ENCODE data around the gene TANC1. TPM values are rescaled to one million over a fixed set of nuclear protein-coding genes. Genes with fewer than 3 reads are reported as not detected.

TANC1 gene
- total RNA-seq, 2 experiments from 2014 or later, result 0.15 to 0.25 TPM

DNA sequence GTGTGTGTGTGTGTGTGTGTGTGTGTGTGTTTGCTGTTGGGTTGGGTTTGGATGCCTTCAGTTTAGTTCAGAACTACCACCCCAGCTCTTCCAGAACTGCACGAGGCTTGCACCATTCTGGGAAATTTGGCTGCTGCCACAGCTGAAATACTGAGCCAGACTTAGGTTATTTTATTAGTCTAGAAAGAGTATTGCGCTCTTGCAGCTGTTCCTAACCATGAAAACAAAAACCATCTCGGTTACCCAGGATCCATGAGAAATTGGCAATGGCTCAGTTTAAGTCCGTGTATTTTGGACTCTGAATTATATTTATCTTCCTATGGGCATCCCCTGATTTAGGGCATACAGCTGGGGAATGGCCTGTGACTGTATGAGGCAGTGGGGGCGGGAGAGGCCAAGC, 83.2 kb downstream of the TANC1 start:
- CTCF ChIA-PET, result no interaction called here

DNA sequence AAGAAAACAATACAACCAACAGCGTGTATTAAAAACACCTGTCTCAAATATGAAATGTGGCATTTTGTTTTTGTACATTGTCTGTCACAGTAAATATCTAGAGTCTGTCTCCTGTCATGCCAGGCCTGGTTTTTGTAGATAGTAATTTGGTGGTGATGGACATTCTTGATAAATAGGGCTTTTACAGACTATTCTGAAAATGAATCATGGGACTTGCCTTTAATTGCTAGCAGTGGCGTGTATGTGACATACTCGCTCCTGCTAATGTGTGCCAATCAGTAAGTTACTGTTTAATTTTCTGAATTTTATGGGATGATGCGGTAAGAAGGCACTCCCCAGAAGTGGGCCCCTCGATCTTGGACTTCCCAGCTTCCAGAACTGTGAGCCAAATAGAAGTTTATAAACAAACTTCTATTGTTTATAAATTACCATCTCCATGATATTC, 83.7 kb downstream of the TANC1 start:
- ChIA-PET POLR2A (no interaction called here), CTCF (no interaction called here)

More for the DNA sequence above, 83.2 kb downstream of the TANC1 start:
- POLR2A ChIA-PET, result no interaction called here

- CTCF ChIA-PET, result no interaction called here
- POLR2A ChIA-PET, result no interaction called here
Measured at GRCh38 chr2:159053161-159054031, 85.0 kb downstream of the TANC1 start.

DNA sequence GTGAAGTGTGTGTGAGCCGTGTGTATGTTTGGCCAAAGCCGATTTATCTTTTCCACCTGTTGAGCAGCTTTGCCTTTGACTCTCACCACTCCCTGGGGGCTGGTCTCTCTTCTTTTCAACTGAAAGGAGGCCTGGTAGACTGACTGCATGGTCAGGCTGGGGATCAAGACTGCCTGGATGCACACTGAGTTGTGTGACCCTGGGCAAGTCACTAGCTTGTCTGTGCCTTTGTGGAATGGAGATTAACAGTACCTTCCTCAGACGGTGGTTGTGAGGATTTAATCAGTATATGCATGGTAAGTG, 85.5 kb downstream of the TANC1 start:
- ChIA-PET POLR2A (no interaction called here), CTCF (no interaction called here)

DNA sequence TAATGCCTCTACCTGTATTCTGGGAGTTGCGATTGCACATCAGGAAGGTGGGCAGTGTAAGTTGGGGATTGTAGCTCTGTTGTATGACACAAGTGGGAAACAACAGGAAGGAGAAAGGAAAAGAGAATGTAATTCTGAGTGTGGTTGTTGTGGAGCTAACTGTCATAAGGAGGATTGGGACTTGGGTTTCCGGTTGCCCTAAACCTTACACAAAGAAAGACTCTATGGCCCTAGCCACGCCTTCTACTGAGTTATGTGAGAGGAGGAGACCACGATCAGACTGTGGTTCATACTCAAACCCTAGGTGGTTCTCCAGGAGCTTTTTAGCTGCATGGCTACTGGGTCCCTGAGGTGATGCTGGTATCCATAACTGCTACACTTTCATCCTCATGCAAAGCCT, 86.5 kb downstream of the TANC1 start:
- CTCF ChIA-PET, result no interaction called here
- POLR2A ChIA-PET, result no interaction called here

GRCh38 chr2:159060518-159060917, 92.1 kb downstream of the TANC1 start:
- ChIA-PET CTCF (no interaction called here), POLR2A (no interaction called here)

DNA sequence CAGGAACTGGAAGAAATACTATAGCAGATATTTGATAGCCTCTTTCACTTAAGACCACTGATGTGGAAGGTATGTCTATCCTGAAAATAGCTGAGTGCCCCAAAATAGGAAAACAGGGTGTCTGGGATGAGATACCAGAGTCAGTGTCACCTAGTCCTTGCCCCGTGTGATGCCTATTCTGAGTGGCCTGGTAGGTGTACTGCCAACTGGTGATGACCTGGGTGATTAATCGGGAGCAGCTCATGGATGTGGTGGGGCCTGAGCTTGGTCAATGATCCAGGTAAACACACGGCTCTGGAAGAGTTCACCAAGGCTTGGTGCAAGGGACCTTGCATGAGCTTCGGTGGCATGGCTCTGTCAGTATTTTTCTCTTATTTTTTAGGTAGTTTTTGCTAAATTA, 95.2 kb downstream of the TANC1 start:
- CTCF ChIA-PET, result no interaction called here
- POLR2A ChIA-PET, result no interaction called here

GRCh38 chr2:159064446-159065301, 96.2 kb downstream of the TANC1 start:
- CTCF ChIA-PET, result no interaction called here

GRCh38 chr2:159065313-159065712, 96.9 kb downstream of the TANC1 start:
- POLR2A ChIA-PET, result no interaction called here
- CTCF ChIA-PET, result interaction anchor here (0.6 kb wide), 1 partner anchor 177 kb away, joined by 3 read pairs; no protein-coding TSS in a partner anchor

More at GRCh38 chr2:159064446-159065301, 96.2 kb downstream of the TANC1 start:
- POLR2A ChIA-PET, result no interaction called here

GRCh38 chr2:159065891-159066290, 97.5 kb downstream of the TANC1 start:
- POLR2A ChIA-PET, result no interaction called here
- CTCF ChIA-PET, result interaction anchor here (0.6 kb wide), 1 partner anchor 177 kb away, joined by 3 read pairs; no protein-coding TSS in a partner anchor

GRCh38 chr2:159066541-159067156, 98.2 kb downstream of the TANC1 start:
- ChIA-PET CTCF (no interaction called here), POLR2A (no interaction called here)

DNA sequence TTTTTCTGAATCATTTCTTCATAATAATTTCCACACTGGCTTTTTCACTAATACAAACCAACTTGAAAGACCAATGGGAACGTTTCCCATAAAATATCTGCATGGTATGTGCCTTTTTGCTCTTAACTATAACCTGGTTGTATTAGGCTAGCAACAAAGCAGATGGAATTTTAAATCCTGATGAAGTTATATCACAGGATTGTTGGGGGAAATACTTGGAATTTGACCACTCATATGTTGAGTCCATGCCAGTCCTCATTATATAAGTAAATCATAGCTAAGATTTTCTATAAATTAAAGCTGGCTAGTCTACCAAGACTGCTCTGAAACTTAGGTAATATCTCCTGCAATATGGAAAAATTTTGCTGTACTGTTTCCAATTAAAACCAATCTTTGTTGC, 99.5 kb downstream of the TANC1 start:
- ChIA-PET POLR2A (no interaction called here), CTCF (no interaction called here)

DNA sequence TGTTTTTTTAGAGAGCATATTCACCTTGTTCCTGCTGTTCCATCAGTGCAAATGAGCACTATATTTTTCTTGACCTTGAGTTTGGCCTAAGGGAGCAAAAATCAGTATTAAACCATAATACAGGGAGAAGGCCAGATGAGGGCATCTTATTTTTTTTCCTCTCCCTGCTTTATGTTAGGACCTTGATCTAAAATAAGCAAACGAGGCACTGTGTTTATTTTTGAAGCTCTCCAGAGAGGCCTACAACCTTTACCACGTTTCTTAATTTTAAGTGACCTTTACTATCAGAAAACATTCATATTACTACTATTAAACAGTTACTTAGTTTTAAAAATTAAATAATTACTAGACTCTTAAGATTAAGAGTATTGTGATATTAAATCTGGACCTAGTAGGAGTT, 100.8 kb downstream of the TANC1 start:
- ChIA-PET POLR2A (no interaction called here), CTCF (no interaction called here)

- CTCF ChIA-PET, result interaction anchor here (0.6 kb wide), 1 partner anchor 91 kb away, joined by 3 read pairs; no protein-coding TSS in a partner anchor
Measured at GRCh38 chr2:159070235-159070634, 101.8 kb downstream of the TANC1 start.

GRCh38 chr2:159071190-159071915, 102.9 kb downstream of the TANC1 start:
- CTCF ChIA-PET, result no interaction called here
- POLR2A ChIA-PET, result no interaction called here

More at GRCh38 chr2:159070235-159070634, 101.8 kb downstream of the TANC1 start:
- POLR2A ChIA-PET, result no interaction called here

DNA sequence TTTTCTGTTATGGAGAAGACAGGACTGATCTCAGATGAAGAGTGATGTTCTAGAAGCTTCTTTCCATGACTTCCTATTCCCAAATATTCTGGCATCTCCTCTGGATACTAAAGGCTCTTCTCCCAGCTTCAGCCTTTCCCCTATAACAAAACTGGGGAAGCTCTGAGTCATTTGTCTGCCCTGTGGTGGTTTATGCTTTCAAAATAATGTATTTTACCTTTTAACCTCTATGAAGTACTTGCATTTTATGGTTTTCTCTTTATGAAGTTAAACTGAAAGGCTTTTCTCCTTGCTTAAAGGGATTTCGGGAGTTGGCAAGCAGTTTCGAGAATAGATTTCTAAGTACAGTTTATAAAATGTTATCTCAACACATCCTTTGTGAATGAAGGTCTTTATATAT, 104.4 kb downstream of the TANC1 start:
- CTCF ChIA-PET, result no interaction called here
- POLR2A ChIA-PET, result no interaction called here

DNA sequence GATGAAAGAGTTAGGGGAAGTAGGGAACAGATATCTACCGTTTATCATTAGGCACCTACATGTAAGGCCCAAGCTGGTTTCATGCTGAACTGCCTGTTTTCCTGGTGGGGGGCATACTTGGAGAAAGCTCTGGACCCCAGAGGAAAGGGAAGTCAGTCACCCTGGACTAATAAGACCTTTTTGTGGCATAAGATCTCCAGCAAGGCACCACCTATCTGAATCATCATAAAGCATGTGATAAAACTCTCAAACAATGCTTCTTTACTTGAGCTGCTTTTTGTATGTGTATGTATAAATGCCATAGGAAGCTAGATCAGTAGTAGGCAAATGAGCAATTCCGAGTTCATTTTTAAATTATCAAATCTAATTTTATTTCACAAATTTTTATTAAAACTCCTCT, 104.8 kb downstream of the TANC1 start:
- POLR2A ChIA-PET, result interaction anchor here (0.6 kb wide), 1 partner anchor 43 kb away, joined by 3 read pairs; no protein-coding TSS in a partner anchor
- CTCF ChIA-PET, result no interaction called here

GRCh38 chr2:159074605-159075004, 106.2 kb downstream of the TANC1 start:
- ChIA-PET CTCF (no interaction called here), POLR2A (no interaction called here)

DNA sequence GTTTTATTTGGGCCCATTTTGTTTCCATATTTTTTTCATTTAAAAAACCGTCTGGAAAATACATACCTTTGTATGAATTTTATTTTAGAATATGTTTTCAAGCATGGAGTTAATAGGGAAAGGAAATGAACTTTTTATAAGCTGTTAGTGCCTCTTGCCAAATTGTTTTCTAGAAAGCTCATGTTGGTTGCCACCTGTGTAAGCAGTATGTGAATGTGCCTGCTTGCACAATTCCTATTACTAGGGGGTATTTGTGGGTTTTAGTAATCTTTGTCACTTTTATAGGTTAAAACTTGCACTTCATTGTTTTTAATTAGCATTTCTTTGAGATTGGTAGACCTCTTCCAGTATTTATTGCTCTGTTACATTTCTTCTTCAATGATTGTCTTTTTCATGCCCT, 107.3 kb downstream of the TANC1 start:
- ChIA-PET CTCF (no interaction called here), POLR2A (no interaction called here)

DNA sequence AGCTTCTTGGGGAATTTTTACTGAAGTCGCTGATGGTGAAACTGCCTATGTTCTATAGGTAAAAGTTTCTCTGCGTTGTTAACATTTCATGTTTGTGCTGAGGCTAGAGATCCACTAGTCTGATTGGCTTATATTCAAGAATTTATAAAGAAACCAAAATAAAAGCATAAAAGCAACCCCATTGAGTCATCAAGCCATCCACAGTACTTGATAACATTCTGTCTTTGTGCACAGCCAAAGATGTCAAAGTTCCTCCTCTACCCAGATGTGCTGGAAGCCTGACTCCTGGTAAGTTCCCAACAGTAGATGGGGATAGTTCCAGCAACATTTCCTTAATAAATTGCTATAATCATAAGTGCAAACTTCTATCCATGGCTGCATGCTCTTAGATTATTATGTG, 107.8 kb downstream of the TANC1 start:
- CTCF ChIA-PET, result no interaction called here
- POLR2A ChIA-PET, result no interaction called here

Data from activated CD8-positive, alpha-beta memory T cell treated with anti-CD3 and anti-CD28 coated beads for 36 hours (primary cell).